HG02885 (cell line): ENCODE data around the gene RAB22A.
A peak's percentile ranks its signal among the peaks of the same experiment; 100 is the strongest.

Experiments
- ATAC-seq: cut with Tn5 transposase; IDR thresholded peaks from one replicate; pipeline ENCODE4 v1.9.1; 2021; ENCODE audit warnings: mild to moderate bottlenecking; ENCODE audit not compliant: unreplicated experiment, poor library complexity

RAB22A gene

GRCh38 chr20:58297394-58297793, 12.1 kb upstream of the RAB22A start:
- no peak for ATAC-seq

- no peak for ATAC-seq
Measured at GRCh38 chr20:58300321-58300720, 9.2 kb upstream of the RAB22A start.

- no peak for ATAC-seq
Measured at GRCh38 chr20:58303547-58303946, 6.0 kb upstream of the RAB22A start.

GRCh38 chr20:58305061-58305460, 4.5 kb upstream of the RAB22A start:
- ATAC-seq = no peak

GRCh38 chr20:58306421-58307261, 2.9 kb upstream of the RAB22A start:
- ATAC-seq = no peak

GRCh38 chr20:58307270-58307669, 2.2 kb upstream of the RAB22A start:
- no peak for ATAC-seq

- ATAC-seq = no peak
Measured at GRCh38 chr20:58308290-58308679, 1.2 kb upstream of the RAB22A start.

- ATAC-seq = peak; percentile 66
Measured at GRCh38 chr20:58308680-58309527, 611 bp upstream of the RAB22A start.

- ATAC-seq = no peak
Measured at GRCh38 chr20:58310291-58310782, 822 bp downstream of the RAB22A start.

GRCh38 chr20:58312836-58313235, 3.3 kb downstream of the RAB22A start:
- ATAC-seq = no peak

- ATAC-seq = no peak
Measured at GRCh38 chr20:58313396-58313795, 3.9 kb downstream of the RAB22A start.

- ATAC-seq = no peak
Measured at GRCh38 chr20:58321205-58321604, 11.7 kb downstream of the RAB22A start.

- ATAC-seq = no peak
Measured at GRCh38 chr20:58322083-58322482, 12.6 kb downstream of the RAB22A start.

GRCh38 chr20:58325912-58326311, 16.4 kb downstream of the RAB22A start:
- no peak for ATAC-seq

GRCh38 chr20:58327211-58327610, 17.7 kb downstream of the RAB22A start:
- no peak for ATAC-seq

- ATAC-seq = no peak
Measured at GRCh38 chr20:58328836-58329235, 19.3 kb downstream of the RAB22A start.

GRCh38 chr20:58329711-58330110, 20.2 kb downstream of the RAB22A start:
- no peak for ATAC-seq

GRCh38 chr20:58330249-58330648, 20.7 kb downstream of the RAB22A start:
- no peak for ATAC-seq

- no peak for ATAC-seq
Measured at GRCh38 chr20:58330687-58331086, 21.2 kb downstream of the RAB22A start.

- no peak for ATAC-seq
Measured at GRCh38 chr20:58331961-58332551, 22.5 kb downstream of the RAB22A start.

GRCh38 chr20:58339741-58340140, 30.2 kb downstream of the RAB22A start:
- no peak for ATAC-seq
